ENCODE data around the gene SF1.

- TF ChIP-seq CTCF (conservative IDR thresholded peaks at IDR 0.05 in 1 of 2, IDR thresholded peaks at IDR 0.05 in 1 of 2; ENCODE audit: extremely low read depth in 1 of 2, insufficient read depth in 1 of 2, low read depth in 1 of 2, low read length in 2 of 2) (no peak), EZH2 (IDR thresholded peaks at IDR 0.05; ENCODE audit: borderline replicate concordance, low read length) (no peak)
These were observed 23.3 kb downstream of the SF1 start for GRCh38 chr11:64754919-64755662.

Measured in mammary epithelial cell (primary cell).